ENCODE results near the gene ASIC3.

The ASIC3 gene

GRCh38 chr7:151074817-151075661, 26.7 kb downstream of the ASIC3 start:
- no peak for DNase-seq

- no peak for DNase-seq
Measured at GRCh38 chr7:151075662-151075971, 27.3 kb downstream of the ASIC3 start.

GRCh38 chr7:151075978-151076426, 27.7 kb downstream of the ASIC3 start:
- no peak for DNase-seq

GRCh38 chr7:151076863-151077704, 28.8 kb downstream of the ASIC3 start:
- DNase-seq, result no peak

- DNase-seq, result no peak
Measured at GRCh38 chr7:151077705-151078232, 29.4 kb downstream of the ASIC3 start.

- DNase-seq, result no peak
Measured at GRCh38 chr7:151078233-151079040, 30.1 kb downstream of the ASIC3 start.

GRCh38 chr7:151079199-151079910, 31.0 kb downstream of the ASIC3 start:
- no peak for DNase-seq

GRCh38 chr7:151080067-151080521, 31.8 kb downstream of the ASIC3 start:
- DNase-seq, result no peak

GRCh38 chr7:151080522-151081169, 32.3 kb downstream of the ASIC3 start, which contains the start of gene FASTK:
FASTK (minus strand) TSS chr7:151080809; CDS start chr7:151080766, 43 bp downstream.
- DNase-seq, result peak; percentile 87

GRCh38 chr7:151081170-151082101, 33.1 kb downstream of the ASIC3 start:
- no peak for DNase-seq

- no peak for DNase-seq
Measured at GRCh38 chr7:151082141-151083070, 34.1 kb downstream of the ASIC3 start.

GRCh38 chr7:151083071-151083823, 34.9 kb downstream of the ASIC3 start, which contains the start of gene TMUB1:
TMUB1 (minus strand) TSS chr7:151083493; CDS start chr7:151082563, 930 bp downstream.
- DNase-seq, result peak; percentile 85

GRCh38 chr7:151083824-151084160, 35.5 kb downstream of the ASIC3 start:
- DNase-seq, result no peak

- no peak for DNase-seq
Measured at GRCh38 chr7:151085329-151085690, 37.0 kb downstream of the ASIC3 start.

- DNase-seq, result peak; percentile 39
Measured at GRCh38 chr7:151085691-151086620, 37.6 kb downstream of the ASIC3 start, which contains the start of gene AGAP3. AGAP3 (plus strand) TSS chr7:151086475; CDS start chr7:151086742, 267 bp downstream.

- no peak for DNase-seq
Measured at GRCh38 chr7:151086802-151087244, 38.5 kb downstream of the ASIC3 start.
